Left kidney (tissue), 8 donors: Measurements from ENCODE around the gene PAK4. TPM values are rescaled to one million over a fixed set of nuclear protein-coding genes. Genes with fewer than 3 reads are reported as not detected.
A peak's percentile ranks its signal among the peaks of the same experiment; 100 is the strongest.
"Not testable (repeated sequence)": the region's sequence is repeated elsewhere in the genome, so short reads cannot be mapped to it uniquely, and the experiment has no call there.

ENCODE experiments used
- DNase-seq: peaks from one replicate; pipeline ENCODE4 v3.0.0-alpha.2; 2013
- long read RNA-seq, 8 donors: transcript quantifications; one replicate each; lab custom pipeline, GENCODE V29; 2026
- polyA plus RNA-seq: library from polyadenylated mRNA; unstranded; fragments of 120-200 nt; gene quantifications from one replicate; pipeline ENCODE4 v1.2.1, GENCODE V29; 2013; ENCODE audit not compliant: insufficient read length

The PAK4 gene
- 46.1 TPM for polyA plus RNA-seq
- long read RNA-seq, donor 1, transcript PAK4-202 (9 exons, 2,739 nt), result major isoform, 6 of 36 reads
- long read RNA-seq, donor 1, partial matches to known transcripts, result 5 of 36 reads
- long read RNA-seq, donor 1, other reads (novel, unspliced or antisense), result 23 of 36 reads
- long read RNA-seq, donor 2, partial matches to known transcripts, result 0 of 8 reads
- long read RNA-seq, donor 2, other reads (novel, unspliced or antisense), result 5 of 8 reads
- long read RNA-seq, donor 3, partial matches to known transcripts, result 16 of 23 reads
- long read RNA-seq, donor 3, other reads (novel, unspliced or antisense), result 6 of 23 reads
- long read RNA-seq, donor 4, result 0 reads
- long read RNA-seq, donor 5, transcript PAK4-211 (3 exons, 549 nt), result major isoform, 5 of 59 reads
- long read RNA-seq, donor 5, partial matches to known transcripts, result 35 of 59 reads
- long read RNA-seq, donor 5, other reads (novel, unspliced or antisense), result 14 of 59 reads
- long read RNA-seq, donor 6, partial matches to known transcripts, result 29 of 39 reads
- long read RNA-seq, donor 6, other reads (novel, unspliced or antisense), result 6 of 39 reads
- long read RNA-seq, donor 7, partial matches to known transcripts, result 10 of 22 reads
- long read RNA-seq, donor 7, other reads (novel, unspliced or antisense), result 6 of 22 reads
- long read RNA-seq, donor 8, partial matches to known transcripts, result 0 of 1 reads
- long read RNA-seq, donor 8, other reads (novel, unspliced or antisense), result 0 of 1 reads

DNA sequence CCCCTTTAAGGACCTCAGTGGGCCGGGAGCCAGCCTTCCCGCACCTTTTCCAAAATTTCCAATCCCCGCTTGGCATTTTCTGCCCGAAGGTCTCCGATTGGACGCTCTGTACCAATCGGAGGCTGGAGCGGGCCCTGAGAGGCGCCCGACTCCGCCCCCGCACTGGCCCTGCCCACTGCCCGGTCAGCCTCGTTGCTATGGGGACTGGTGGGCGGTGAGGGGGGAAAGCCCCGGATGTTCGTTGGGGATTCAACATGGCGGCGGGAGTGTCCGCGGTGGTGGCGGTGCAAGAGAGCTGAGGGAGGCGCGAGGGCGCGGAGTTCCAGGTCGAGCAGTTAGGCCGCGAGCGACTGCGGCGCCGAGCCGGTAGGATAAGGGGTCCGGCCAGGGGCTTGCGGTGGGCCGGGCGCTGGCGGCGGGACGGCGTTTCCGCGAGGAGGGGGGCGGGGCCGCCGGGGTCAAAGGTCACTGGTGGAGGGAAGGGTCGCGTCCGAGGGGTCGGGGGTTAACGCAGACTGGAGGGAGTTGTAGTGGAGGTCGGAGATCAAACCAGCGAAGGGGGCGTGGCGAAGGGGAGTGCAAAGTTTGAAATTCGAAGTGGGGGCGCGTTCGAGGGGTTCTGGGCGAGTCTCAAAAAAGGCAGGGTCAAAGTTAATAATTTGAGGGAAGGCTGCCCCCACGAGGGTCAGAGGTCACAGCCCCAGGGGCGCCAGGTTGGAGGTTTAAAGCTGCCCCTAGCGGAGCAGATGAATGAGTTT is at the start of gene PAK4:
Gene PAK4, plus strand, starts transcription at position 233 of the 758 bp plus-strand sequence. CDS start 43,768 bp downstream, outside the sequence.
- DNase-seq, result peak; percentile 97

DNA sequence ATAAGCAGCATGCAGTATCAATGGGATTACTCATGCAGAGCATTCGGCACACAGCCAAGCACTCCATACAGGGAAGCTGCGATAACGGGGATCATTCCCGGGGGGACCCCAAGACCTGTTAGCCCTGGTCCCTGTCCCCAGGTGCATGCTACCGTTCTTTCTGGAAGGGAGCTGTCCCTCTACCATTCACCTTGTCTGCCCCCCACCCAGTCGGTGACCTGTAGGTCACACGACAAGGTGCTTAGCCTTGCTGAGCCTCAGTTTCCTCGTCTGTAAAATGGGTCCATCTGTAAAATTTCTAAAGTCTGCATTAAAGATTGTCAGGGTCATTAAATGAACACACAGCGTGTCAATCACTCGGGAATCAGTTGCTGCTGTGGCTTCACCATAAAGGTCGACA is 48.3 kb upstream of the PAK4 start:
- no peak for DNase-seq

- DNase-seq, result no peak
Measured at GRCh38 chr19:39078436-39079200, 47.0 kb upstream of the PAK4 start.

DNA sequence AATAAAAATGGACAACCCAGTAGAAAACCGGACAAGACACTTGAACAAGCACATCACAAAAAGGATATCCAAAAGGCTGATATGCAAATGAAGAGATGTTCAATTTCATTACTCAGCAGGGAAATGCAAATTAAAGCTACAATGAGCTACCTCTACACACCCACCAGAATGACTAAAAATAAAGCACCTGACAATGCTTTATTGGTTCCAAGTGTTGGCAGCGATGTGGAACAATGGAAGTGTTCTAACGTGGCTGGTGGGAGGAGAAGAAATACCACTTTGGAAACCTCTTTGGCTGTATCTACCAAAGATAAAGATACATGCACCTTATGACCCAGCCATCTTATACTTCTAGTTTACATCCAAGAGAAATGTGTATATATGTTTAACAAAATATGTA is 45.2 kb upstream of the PAK4 start:
- DNase-seq, result no peak

GRCh38 chr19:39082167-39082566 is 43.4 kb upstream of the PAK4 start:
- no peak for DNase-seq

DNA sequence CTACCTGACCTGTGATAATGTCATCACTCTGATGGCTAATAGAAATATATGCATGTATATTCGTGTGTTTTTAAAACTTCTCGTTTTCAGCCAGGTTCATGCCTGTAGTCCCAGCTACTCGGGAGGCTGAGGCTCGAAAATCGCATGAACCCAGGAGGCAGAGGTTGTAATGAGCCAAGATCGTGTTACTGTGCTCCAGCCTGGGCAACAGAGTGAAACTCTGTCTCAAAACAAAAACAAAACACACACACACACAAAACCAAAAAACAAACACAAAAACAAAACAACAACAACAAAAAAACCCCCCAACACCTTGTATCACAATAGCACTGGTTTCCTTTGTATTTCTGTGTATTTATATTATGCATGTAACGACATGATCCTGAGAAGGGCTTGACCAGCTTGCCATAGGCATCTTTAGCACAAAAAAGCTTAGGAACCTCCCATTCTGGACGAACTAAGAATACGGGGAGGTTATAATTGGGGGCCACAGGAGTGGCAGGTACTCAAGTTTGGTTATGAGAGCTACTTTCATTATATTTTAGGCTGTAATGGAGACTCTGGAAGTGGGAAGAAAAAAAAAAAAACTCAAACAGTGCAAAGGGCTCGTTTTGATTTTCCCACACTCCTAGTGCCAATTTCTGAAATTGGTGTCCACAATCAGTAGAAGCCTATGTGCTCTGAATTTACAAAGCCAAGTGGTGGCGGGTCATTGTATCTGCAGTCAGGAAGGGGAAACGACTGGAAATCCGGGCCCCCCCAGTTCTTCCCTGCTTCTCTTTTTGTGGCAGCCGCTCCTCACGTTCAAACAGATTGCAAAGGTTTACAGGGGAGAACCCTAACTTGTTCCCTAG is 42.6 kb upstream of the PAK4 start:
- DNase-seq, result no peak

GRCh38 chr19:39083599-39083982 is 42.0 kb upstream of the PAK4 start:
- no peak for DNase-seq

GRCh38 chr19:39083983-39084731 is 41.4 kb upstream of the PAK4 start, which contains the start of gene ACP7:
Gene ACP7, plus strand, starts transcription at chr19:39084368. Its CDS starts 902 bp downstream, at chr19:39085270.
- no peak for DNase-seq

GRCh38 chr19:39084732-39085080 is 40.9 kb upstream of the PAK4 start:
- DNase-seq, result no peak

DNA sequence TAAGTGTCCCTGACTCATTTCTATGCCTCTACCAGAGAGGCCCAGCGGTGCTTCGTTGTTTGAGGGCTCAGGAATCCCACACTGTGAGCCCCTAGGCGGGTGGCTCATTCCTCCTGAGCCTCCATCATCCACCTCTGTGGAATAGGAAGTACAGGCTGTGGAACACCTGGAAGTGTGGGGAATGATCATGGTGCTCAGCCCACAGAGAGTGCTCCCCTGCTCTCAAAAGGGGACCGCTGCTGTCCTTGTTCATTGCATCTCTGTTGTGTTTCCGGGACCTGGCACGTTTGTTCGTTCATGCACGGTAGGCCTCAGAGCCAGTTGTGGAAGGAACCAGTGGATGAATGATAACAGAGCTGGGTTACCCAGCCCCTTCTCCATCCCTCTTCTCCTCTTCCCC is 40.2 kb upstream of the PAK4 start:
- no peak for DNase-seq

GRCh38 chr19:39086386-39086785 is 39.2 kb upstream of the PAK4 start:
- DNase-seq, result no peak

- DNase-seq, result no peak
Measured at GRCh38 chr19:39087907-39088686, 37.5 kb upstream of the PAK4 start.

- DNase-seq, result not testable (repeated sequence)
Measured at GRCh38 chr19:39090016-39090415, 35.6 kb upstream of the PAK4 start.

DNA sequence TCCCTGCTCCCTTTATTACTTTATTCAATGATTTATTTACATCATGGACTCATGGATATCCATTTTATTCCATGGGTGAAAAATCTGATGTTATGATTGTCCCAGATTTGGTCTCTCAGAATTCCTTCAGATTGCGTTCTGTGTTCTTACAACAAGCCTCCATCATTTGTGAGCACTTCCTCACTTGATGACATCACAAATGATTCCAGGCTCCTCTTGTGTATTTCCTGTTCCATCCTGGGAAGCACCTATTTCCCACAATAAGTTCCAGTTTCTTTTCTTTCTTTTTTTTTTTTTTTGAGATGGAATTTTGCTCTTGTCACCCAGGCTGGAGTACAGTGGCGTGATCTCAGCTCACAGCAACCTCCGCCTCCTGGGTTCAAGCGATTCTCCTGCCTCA is 34.7 kb upstream of the PAK4 start:
- DNase-seq, result no peak

- DNase-seq, result not testable (repeated sequence)
Measured at GRCh38 chr19:39095799-39096540, 29.6 kb upstream of the PAK4 start.

- no peak for DNase-seq
Measured at GRCh38 chr19:39097299-39097698, 28.3 kb upstream of the PAK4 start.

- DNase-seq, result no peak
Measured at GRCh38 chr19:39097721-39098120, 27.9 kb upstream of the PAK4 start.
